CD14-positive monocyte (primary cell): Measurements from ENCODE around the gene TANC1. TPM values are rescaled to one million over a fixed set of nuclear protein-coding genes. Genes with fewer than 3 reads are reported as not detected.

Experiments used
- DNase-seq, 3 donors: peaks; one replicate each; pipeline ENCODE4 v3.0.0-alpha.2; 2011 to 2022
- H2AFZ ChIP-seq: 2 replicates; pipeline ENCODE4 v1.6.0; 2012; ENCODE audit warnings: mild to moderate bottlenecking, low read depth, low read length, inconsistent platforms; ENCODE audit not compliant: insufficient read depth, poor library complexity, severe bottlenecking
- H3K27ac ChIP-seq, 2 donors: 1 replicate in 1 of 2; 2 replicates in 1 of 2; pipeline ENCODE4 v1.5.1; 2012 to 2013; ENCODE audit warnings: low read length in 2 of 2, control low read depth in 1 of 2, inconsistent platforms in 1 of 2, low read depth in 1 of 2, mild to moderate bottlenecking in 1 of 2
- H3K27me3 ChIP-seq, 2 donors: one replicate each; pipeline versions ENCODE4 v1.6.0 to v1.6.1; 2011 to 2013; ENCODE audit warnings: low read length in 2 of 2; ENCODE audit not compliant: control insufficient read depth in 2 of 2, insufficient read depth in 2 of 2
- H3K36me3 ChIP-seq, 2 donors: replicated peaks in 1 of 2; 1 replicate in 1 of 2; 2 replicates in 1 of 2; pipeline versions ENCODE4 v1.5.1 to v1.6.1; 2012 to 2013; ENCODE audit warnings: low read length in 2 of 2, control low read depth in 1 of 2, inconsistent platforms in 1 of 2, mild to moderate bottlenecking in 1 of 2; ENCODE audit not compliant: insufficient read depth in 2 of 2, control insufficient read depth in 1 of 2
- H3K4me1 ChIP-seq, 2 donors: 1 replicate in 1 of 2; 2 replicates in 1 of 2; pipeline versions ENCODE4 v1.5.1 to v1.6.1; 2012 to 2013; ENCODE audit warnings: low read length in 2 of 2, control low read depth in 1 of 2, inconsistent platforms in 1 of 2, mild to moderate bottlenecking in 1 of 2, moderate library complexity in 1 of 2; ENCODE audit not compliant: insufficient read depth in 2 of 2, control insufficient read depth in 1 of 2
- H3K4me2 ChIP-seq: replicated peaks from 2 replicates; pipeline ENCODE3; 2012; ENCODE audit warnings: low read length, moderate library complexity, mild to moderate bottlenecking; ENCODE audit not compliant: poor library complexity, severe bottlenecking; ENCODE audit errors: extremely low read depth
- H3K4me3 ChIP-seq, 3 experiments: fragments of 200-600 bp in 1 of 3; sonication (generic) in 1 of 3; replicated peaks in 1 of 3; 1 replicate in 2 of 3; 2 replicates in 1 of 3; pipeline ENCODE4 v1.5.1; 2011 to 2013; ENCODE audit warnings: low read length in 3 of 3, mild to moderate bottlenecking in 3 of 3, control low read depth in 2 of 3, low read depth in 2 of 3, inconsistent platforms in 1 of 3, moderate library complexity in 1 of 3
- H3K79me2 ChIP-seq: 2 replicates; pipeline ENCODE4 v1.6.0; 2012; ENCODE audit warnings: mild to moderate bottlenecking, control low read depth, inconsistent platforms, low read length, moderate library complexity; ENCODE audit not compliant: insufficient read depth
- H3K9ac ChIP-seq: 2 replicates; pipeline ENCODE4 v1.6.0; 2017; ENCODE audit warnings: low read length, mild to moderate bottlenecking; ENCODE audit not compliant: insufficient read depth, poor library complexity, severe bottlenecking
- H3K9me3 ChIP-seq, 2 donors: replicated peaks in 1 of 2; 1 replicate in 1 of 2; 2 replicates in 1 of 2; pipeline versions ENCODE4 v1.5.1 to v1.6.1; 2012 to 2013; ENCODE audit warnings: low read length in 2 of 2, control low read depth in 1 of 2; ENCODE audit not compliant: control insufficient read depth in 1 of 2, insufficient read depth in 1 of 2
- H4K20me1 ChIP-seq: 2 replicates; pipeline ENCODE4 v1.6.0; 2012; ENCODE audit warnings: mild to moderate bottlenecking, low read length, control low read depth, moderate library complexity; ENCODE audit not compliant: insufficient read depth
- H3K27ac Mint-ChIP-seq, 7 donors: one replicate each; pipeline ENCODE4 v1.8.0; 2020; ENCODE audit warnings: mild to moderate bottlenecking in 7 of 7, mixed read lengths in 7 of 7, moderate library complexity in 6 of 7, inconsistent platforms in 2 of 7
- H3K27me3 Mint-ChIP-seq, 3 donors: one replicate each; pipeline ENCODE4 v1.8.0; 2021 to 2022; ENCODE audit warnings: low read depth in 3 of 3, mild to moderate bottlenecking in 3 of 3, mixed read lengths in 3 of 3, moderate library complexity in 3 of 3, inconsistent platforms in 1 of 3
- H3K36me3 Mint-ChIP-seq, 2 donors: one replicate each; pipeline ENCODE4 v1.8.0; 2020; ENCODE audit warnings: mixed read lengths in 2 of 2, inconsistent platforms in 1 of 2, mild to moderate bottlenecking in 1 of 2
- H3K4me1 Mint-ChIP-seq: one replicate; pipeline ENCODE4 v1.8.0; 2020; ENCODE audit warnings: mild to moderate bottlenecking, mixed read lengths
- H3K4me3 Mint-ChIP-seq, 2 donors: one replicate each; pipeline ENCODE4 v1.8.0; 2020; ENCODE audit warnings: mild to moderate bottlenecking in 2 of 2, mixed read lengths in 2 of 2, moderate library complexity in 1 of 2
- H3K9me3 Mint-ChIP-seq, 7 donors: one replicate each; pipeline ENCODE4 v1.8.0; 2020 to 2022; ENCODE audit warnings: mixed read lengths in 7 of 7, mild to moderate bottlenecking in 6 of 7, moderate library complexity in 6 of 7, inconsistent platforms in 2 of 7
- CTCF ChIP-seq: fragments of 200-600 bp; IDR thresholded peaks from one replicate; pipeline ENCODE4 v1.8.0; 2022; ENCODE audit warnings: antibody characterized with exemption, mild to moderate bottlenecking
- WGBS: methylation state at CpG from one replicate; pipeline ENCODE4 v1.1.5; 2013; ENCODE audit warnings: missing lambda C conversion rate; ENCODE audit not compliant: insufficient coverage; 5-methylcytosine and 5-hydroxymethylcytosine counted together
- intact Hi-C, 2 donors: fragments of 100-400 bp; cut with micrococcal nuclease; formaldehyde crosslinking; loops; one replicate each; pipeline versions ENCODE4 v1.15.0 to v1.15.1; 2023
- polyA plus RNA-seq, 3 donors: library from polyadenylated mRNA; depleted of rRNA in 1 of 3; unstranded in 2 of 3; stranded (reverse) in 1 of 3; fragments of 300-500 nt in 2 of 3; fragments of >200 nt in 1 of 3; fragmentation: Illumina TruSeq in 2 of 3; gene quantifications; 1 replicate in 2 of 3; 2 replicates in 1 of 3; pipeline ENCODE4 v1.2.3, GENCODE V29; 2012 to 2021

Gene TANC1
- polyA plus RNA-seq, 3 donors: 0.04 TPM; not detected in 2

GRCh38 chr2:159098921-159099411 is 130.5 kb downstream of the TANC1 start:
- H3K4me3 ChIP-seq: no peak overlapping the region
- no peak overlapping the region for H3K27ac ChIP-seq
- H3K27me3 Mint-ChIP-seq: peaks cover 0 to 6% (median 0%) of the 10 kb centered on the region in 3 donors
- H3K4me1 ChIP-seq: no peaks in the 10 kb centered on the region
- no peak overlapping the region for H3K9ac ChIP-seq
- peaks cover 9 to 10% of the 10 kb centered on the region in 2 donors for H3K9me3 ChIP-seq
- H3K4me1 Mint-ChIP-seq: no peaks in the 10 kb centered on the region
- H3K4me2 ChIP-seq: no peak overlapping the region
- WGBS: no CpG with 5 or more reads among the region's 3 CpGs
- H3K36me3 Mint-ChIP-seq: no peaks in the 10 kb centered on the region
- H3K9me3 Mint-ChIP-seq: peaks cover 11 to 23% (median 18%) of the 10 kb centered on the region in 7 donors
- TF ChIP-seq CTCF: no peak
- no peak overlapping the region for H3K4me3 Mint-ChIP-seq
- no peaks in the 10 kb centered on the region for H3K79me2 ChIP-seq
- no peak for DNase-seq
- H4K20me1 ChIP-seq: no peaks in the 10 kb centered on the region
- no peaks in the 10 kb centered on the region for H3K27me3 ChIP-seq
- H3K36me3 ChIP-seq: no peaks in the 10 kb centered on the region
- no peak overlapping the region for H3K27ac Mint-ChIP-seq
- H2AFZ ChIP-seq: no peak overlapping the region
- intact Hi-C loops: no loop called here

- Histone ChIP-seq H3K27ac (no peak overlapping the region), H3K9ac (no peak overlapping the region), H3K27me3 (no peaks in the 10 kb centered on the region), H2AFZ (no peak overlapping the region), H3K4me3 (no peak overlapping the region), H3K36me3 (no peaks in the 10 kb centered on the region), H3K79me2 (no peaks in the 10 kb centered on the region), H4K20me1 (no peaks in the 10 kb centered on the region), H3K4me1 (no peaks in the 10 kb centered on the region), H3K4me2 (no peak overlapping the region), H3K9me3 (peaks cover 0 to 2% of the 10 kb centered on the region in 2 donors)
- Mint-ChIP-seq H3K27ac (peak overlapping the region in 1 of 7 donors; percentile 26), H3K27me3 (peaks cover 0 to 1% (median 0%) of the 10 kb centered on the region in 3 donors), H3K9me3 (peaks cover 1 to 5% (median 3%) of the 10 kb centered on the region in 7 donors), H3K4me3 (no peak overlapping the region), H3K4me1 (no peaks in the 10 kb centered on the region), H3K36me3 (no peaks in the 10 kb centered on the region)
- TF ChIP-seq CTCF: no peak
- intact Hi-C loops: no loop called here
- no peak for DNase-seq
- WGBS: 92% methylated on average over 2 of the region's 8 CpGs
Measured at GRCh38 chr2:159101755-159102489, 133.5 kb downstream of the TANC1 start.
